DND-41 (cell line): Measurements from ENCODE around the gene C13orf46.

Source experiments
- CTCF ChIP-seq: IDR thresholded peaks from 2 replicates; pipeline ENCODE4 v1.5.1; 2012; ENCODE audit warnings: borderline replicate concordance, low read length, moderate library complexity, mild to moderate bottlenecking; ENCODE audit not compliant: poor library complexity, severe bottlenecking; ENCODE audit errors: extremely low read depth
- EZH2 ChIP-seq: IDR thresholded peaks from 3 replicates; pipeline ENCODE4 v1.6.1; 2012; ENCODE audit warnings: borderline replicate concordance, low read depth, mild to moderate bottlenecking, moderate library complexity, low read length, inconsistent platforms; ENCODE audit not compliant: severe bottlenecking

GRCh38 chr13:113967206-113967720 lies 6.6 kb downstream of the C13orf46 start:
- TF ChIP-seq CTCF (no peak), EZH2 (no peak)
